ENCODE measurements around the gene CALY.
"Not testable (repeated sequence)": the region's sequence is repeated elsewhere in the genome, so short reads cannot be mapped to it uniquely, and the experiment has no call there.

CALY gene

GRCh38 chr10:133368153-133368552, 31.5 kb upstream of the CALY start:
- no peak overlapping the region for H3K27ac ChIP-seq
- H3K4me3 ChIP-seq: no peak overlapping the region

- not testable (repeated sequence) for H3K27ac ChIP-seq, H3K4me3 ChIP-seq
Measured at GRCh38 chr10:133367461-133367860, 30.8 kb upstream of the CALY start.

GRCh38 chr10:133366751-133367150, 30.1 kb upstream of the CALY start:
- H3K27ac ChIP-seq: no peak overlapping the region
- H3K4me3 ChIP-seq: no peak overlapping the region

- no peak overlapping the region for H3K4me3 ChIP-seq
- no peak overlapping the region for H3K27ac ChIP-seq
Measured at GRCh38 chr10:133366130-133366478, 29.4 kb upstream of the CALY start.

GRCh38 chr10:133365461-133366129, 28.9 kb upstream of the CALY start:
- peak overlapping the region in 2 of 21 experiments; percentile 3 for H3K27ac ChIP-seq
- H3K4me3 ChIP-seq: no peak overlapping the region

GRCh38 chr10:133364645-133365431, 28.1 kb upstream of the CALY start:
- Histone ChIP-seq H3K27ac (peak overlapping the region in 2 of 21 experiments; percentile 3), H3K4me3 (no peak overlapping the region)

- no peak overlapping the region for H3K4me3 ChIP-seq
- H3K27ac ChIP-seq: no peak overlapping the region
Measured at GRCh38 chr10:133362846-133363245, 26.1 kb upstream of the CALY start.

GRCh38 chr10:133361773-133362441, 25.2 kb upstream of the CALY start:
- Histone ChIP-seq H3K27ac (peak overlapping the region in 2 of 21 experiments; percentile 12 to 61), H3K4me3 (no peak overlapping the region)

GRCh38 chr10:133361227-133361626, 24.5 kb upstream of the CALY start:
- peak overlapping the region in 2 of 21 experiments; percentile 16 to 61 for H3K27ac ChIP-seq
- H3K4me3 ChIP-seq: no peak overlapping the region

- H3K4me3 ChIP-seq: no peak overlapping the region
- H3K27ac ChIP-seq: no peak overlapping the region
Measured at GRCh38 chr10:133359972-133360610, 23.4 kb upstream of the CALY start.

- Histone ChIP-seq H3K27ac (no peak overlapping the region), H3K4me3 (no peak overlapping the region)
Measured at GRCh38 chr10:133359554-133359971, 22.9 kb upstream of the CALY start.

- peak overlapping the region in 4 of 21 experiments; percentile 19 to 86 (median 24) for H3K27ac ChIP-seq
- H3K4me3 ChIP-seq: no peak overlapping the region
Measured at GRCh38 chr10:133358925-133359310, 22.2 kb upstream of the CALY start.

GRCh38 chr10:133358162-133358924, 21.6 kb upstream of the CALY start:
- peak overlapping the region in 3 of 7 experiments; percentile 52 to 60 (median 59) for H3K4me3 ChIP-seq

GRCh38 chr10:133357285-133358161, 20.8 kb upstream of the CALY start, which contains the start of gene FUOM:
Gene FUOM, minus strand, starts transcription at chr10:133358019. Its CDS starts 12 bp downstream, at chr10:133358007.
- peak within 1 kb of the TSS in 20 of 21 experiments; percentile 4 to 86 (median 69) for H3K27ac ChIP-seq
- H3K4me3 ChIP-seq: peak within 1 kb of the TSS; percentile 37 to 75 (median 58)

More at GRCh38 chr10:133358162-133358924, 21.6 kb upstream of the CALY start:
- H3K27ac ChIP-seq: peak overlapping the region in 5 of 21 experiments; percentile 19 to 86 (median 66)

- Histone ChIP-seq H3K4me3 (peak overlapping the region; percentile 37 to 75 (median 58)), H3K27ac (peak overlapping the region in 17 of 21 experiments; percentile 56 to 86 (median 70))
Measured at GRCh38 chr10:133356549-133357284, 20.0 kb upstream of the CALY start.

GRCh38 chr10:133355991-133356390, 19.3 kb upstream of the CALY start:
- Histone ChIP-seq H3K27ac (no peak overlapping the region), H3K4me3 (no peak overlapping the region)

GRCh38 chr10:133355266-133355665, 18.6 kb upstream of the CALY start:
- H3K4me3 ChIP-seq: no peak overlapping the region
- H3K27ac ChIP-seq: no peak overlapping the region

All from skin epidermis (tissue), 12 donors.